Adipose tissue (tissue), 3 donors: Measurements from ENCODE around the gene SSR3. TPM values are rescaled to one million over a fixed set of nuclear protein-coding genes. Genes with fewer than 3 reads are reported as not detected.

Experiments
- H3K27ac ChIP-seq: one replicate; pipeline ENCODE4 v1.5.1; 2013; ENCODE audit warnings: low read depth, low read length
- WGBS, 3 donors: extraction: QIAGEN DNeasy Blood & Tissue Kit; methylation state at CpG; one replicate each; pipeline ENCODE4 v1.1.7; 2013; 5-methylcytosine and 5-hydroxymethylcytosine counted together
- polyA plus RNA-seq, 3 donors: library from polyadenylated mRNA; stranded (reverse); fragments of 200-250 nt; gene quantifications; one replicate each; pipeline ENCODE4 v1.2.3, GENCODE V29; 2013
- donor health status: healthy with polysubstance abuse.
- donor health status: Bipolar disorder and iron deficiency.
- donor health status: healthy.

Gene SSR3
- polyA plus RNA-seq, 3 donors, result 76.0 to 201 (median 102) TPM

GRCh38 chr3:156509189-156510174, 45.4 kb downstream of the SSR3 start:
- 59 to 67% (median 60%) methylated on average over 5 of the region's 5 CpGs for WGBS, 3 donors
- H3K27ac ChIP-seq, result no peak overlapping the region

GRCh38 chr3:156507285-156507684, 47.6 kb downstream of the SSR3 start:
- H3K27ac ChIP-seq, result no peak overlapping the region

GRCh38 chr3:156498307-156498706, 56.6 kb downstream of the SSR3 start:
- no peak overlapping the region for H3K27ac ChIP-seq
- WGBS, 3 donors, result 82 to 87% (median 85%) methylated on average over 5 of the region's 5 CpGs

GRCh38 chr3:156497326-156497725, 57.6 kb downstream of the SSR3 start:
- 63 to 81% (median 78%) methylated on average over 1 of the region's 1 CpG for WGBS, 3 donors
- H3K27ac ChIP-seq, result no peak overlapping the region

GRCh38 chr3:156495816-156496215, 59.1 kb downstream of the SSR3 start:
- 91 to 93% (median 92%) methylated on average over 1 of the region's 1 CpG for WGBS, 3 donors
- no peak overlapping the region for H3K27ac ChIP-seq

GRCh38 chr3:156493887-156494286, 61.0 kb downstream of the SSR3 start:
- no peak overlapping the region for H3K27ac ChIP-seq
- 79 to 87% (median 83%) methylated on average over 3 of the region's 3 CpGs for WGBS, 3 donors

GRCh38 chr3:156492801-156493261, 62.1 kb downstream of the SSR3 start:
- H3K27ac ChIP-seq, result no peak overlapping the region
- 58 to 77% (median 64%) methylated on average over 3 of the region's 3 CpGs for WGBS, 3 donors

GRCh38 chr3:156491192-156491591, 63.7 kb downstream of the SSR3 start:
- no peak overlapping the region for H3K27ac ChIP-seq
- WGBS, 3 donors, result 52 to 59% (median 59%) methylated on average over 3 of the region's 3 CpGs

Other genes starting within 250 kb of the SSR3 start
- gene TIPARP, start 119.5 kb upstream of the SSR3 start, polyA plus RNA-seq, result 10 to 100 TPM in 2 of 3 donors, 1 to 10 TPM in 1; 7.4 to 94.6 (median 50.4) TPM